Measurements from ENCODE around the gene CACNA1C.

The CACNA1C gene

DNA sequence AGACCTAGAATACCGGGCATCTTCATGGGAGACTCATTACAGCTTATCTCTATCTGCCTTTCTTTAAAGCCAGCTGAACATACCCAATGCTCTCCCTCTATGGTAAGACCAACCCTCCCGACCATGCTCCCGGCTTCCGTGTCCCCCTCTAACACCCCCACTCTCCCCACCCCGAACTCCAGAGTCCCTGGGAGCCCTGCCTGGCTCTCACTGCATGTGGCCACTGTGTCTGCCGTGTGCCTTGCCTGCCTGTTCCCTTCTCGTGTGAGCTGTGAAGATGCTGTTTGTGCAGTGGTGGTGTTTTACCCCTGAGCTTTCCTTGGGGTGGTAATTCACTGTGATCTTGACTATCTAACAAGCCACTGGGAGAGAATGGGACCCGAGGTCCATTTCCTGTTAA, 595.6 kb downstream of the CACNA1C start:
- no peak for DNase-seq (ENCODE audit: low spot score)

DNA sequence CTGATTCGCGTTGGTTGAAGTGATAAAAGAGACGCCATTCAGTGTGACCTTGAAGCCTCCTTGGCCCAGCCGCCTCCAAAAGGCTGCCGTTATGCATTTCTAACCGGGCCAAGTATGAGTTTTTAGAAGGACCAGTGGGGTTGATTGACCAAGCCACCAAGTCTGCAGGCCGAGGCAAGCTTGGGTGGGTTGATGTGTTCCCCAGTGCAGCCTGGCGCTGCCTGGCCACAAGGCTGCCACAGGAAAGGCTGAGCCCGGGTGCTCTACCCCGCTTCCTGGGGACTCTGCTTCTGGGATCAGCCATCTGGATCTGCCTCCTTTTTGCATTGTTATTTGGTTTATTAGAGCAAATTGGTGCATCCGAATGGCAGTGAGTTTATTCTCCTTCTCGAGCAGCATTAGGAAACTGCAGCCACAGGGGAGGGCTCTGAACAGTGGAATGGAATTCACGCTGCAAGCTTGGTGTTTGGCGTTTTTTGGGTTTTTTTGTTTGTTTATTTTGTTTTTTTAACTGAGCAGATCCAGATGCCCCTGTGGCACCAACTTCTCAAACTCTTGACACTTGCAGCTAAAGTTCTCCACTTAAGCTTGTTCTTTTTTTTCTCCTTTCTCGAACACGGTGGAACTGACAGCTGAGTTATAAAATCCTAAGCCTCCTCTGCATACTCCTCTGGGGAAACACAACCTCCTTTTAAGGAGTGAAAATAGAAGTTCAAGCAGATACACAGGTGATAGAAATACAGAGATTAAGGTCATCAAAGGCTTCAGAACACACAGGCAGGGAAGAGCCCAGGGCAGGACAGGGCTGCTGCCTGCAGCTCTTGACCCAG, 596.6 kb downstream of the CACNA1C start:
- no peak for DNase-seq (ENCODE audit: low spot score)

DNA sequence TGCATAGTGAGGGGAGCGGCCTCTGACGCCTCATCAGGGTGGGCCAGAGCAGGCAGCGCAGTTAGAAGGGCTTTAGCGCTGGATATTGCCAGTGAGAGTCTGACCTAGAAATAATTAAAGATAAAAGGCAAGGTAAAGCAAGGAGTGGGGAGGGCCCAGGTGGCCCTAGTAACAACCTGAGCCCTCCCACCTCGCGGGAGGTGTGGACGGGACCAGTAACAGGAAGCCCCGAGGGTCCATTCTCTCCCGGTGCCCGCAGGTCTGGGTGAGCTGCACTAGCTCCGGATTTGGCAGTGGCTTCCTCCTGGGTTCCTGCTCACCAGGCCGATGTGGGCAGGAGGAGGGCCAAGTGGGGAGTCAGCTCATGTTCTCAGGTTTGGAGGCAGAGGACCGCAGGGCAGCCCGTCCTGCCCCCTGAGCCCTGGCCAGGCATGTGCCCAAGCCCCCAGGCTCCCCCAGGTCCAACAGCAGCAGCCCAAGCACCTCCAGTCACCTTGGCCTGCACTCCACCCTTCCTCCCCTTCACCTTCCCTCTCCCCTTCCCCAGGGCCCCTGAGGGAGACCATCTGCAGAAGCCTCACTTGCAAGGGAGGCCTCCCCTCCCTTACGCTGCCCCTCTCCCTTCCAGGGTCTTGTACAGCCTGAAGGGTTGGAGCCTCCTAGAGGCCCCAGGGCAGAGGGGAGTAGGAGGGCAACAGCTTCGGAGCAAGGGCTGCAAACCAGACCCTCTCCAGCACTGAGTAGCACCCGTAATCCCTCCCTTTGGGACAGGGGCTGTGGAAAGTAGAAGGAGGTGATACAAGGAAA, 597.7 kb downstream of the CACNA1C start:
- no peak for DNase-seq (ENCODE audit: low spot score)

DNA sequence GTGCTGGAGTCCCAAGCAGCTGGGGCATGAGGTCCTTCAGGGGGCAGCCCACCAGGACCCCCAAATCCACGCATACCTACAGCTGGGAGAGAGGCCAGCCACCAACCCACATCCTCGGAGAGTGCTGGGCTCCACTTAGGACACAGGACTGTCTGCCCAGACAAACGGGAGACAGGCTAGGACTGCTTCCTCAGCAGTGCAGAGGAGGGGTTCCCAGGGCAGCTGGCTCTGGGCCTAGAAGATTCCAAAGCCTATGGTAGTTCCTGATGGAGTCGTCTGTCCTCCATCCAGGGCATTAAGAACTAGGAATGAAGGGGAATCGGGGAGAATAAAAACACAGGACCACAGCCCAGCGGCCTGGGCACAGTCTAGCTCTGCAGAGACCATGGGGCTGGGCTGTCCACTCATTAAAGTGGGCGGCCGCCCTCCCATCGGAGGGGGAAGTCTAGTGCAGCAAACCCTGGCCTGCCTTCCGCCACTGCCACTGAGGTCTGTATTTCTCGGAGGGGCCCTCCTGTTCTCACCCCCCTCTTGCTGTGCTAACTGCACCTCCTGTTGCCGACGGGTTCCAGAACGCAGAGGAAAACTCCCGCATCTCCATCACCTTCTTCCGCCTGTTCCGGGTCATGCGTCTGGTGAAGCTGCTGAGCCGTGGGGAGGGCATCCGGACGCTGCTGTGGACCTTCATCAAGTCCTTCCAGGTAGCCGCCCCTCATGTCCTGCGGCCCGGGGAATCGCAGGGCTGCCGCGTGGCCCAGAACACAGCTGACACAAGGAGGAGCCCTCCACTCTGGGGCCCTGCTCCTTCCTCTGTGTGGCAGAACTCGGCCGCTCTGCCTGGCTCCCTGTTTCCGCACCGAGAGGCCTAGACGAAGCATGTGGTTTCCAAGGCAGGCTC, 598.5 kb downstream of the CACNA1C start:
- DNase-seq (ENCODE audit: low spot score), result no peak

DNA sequence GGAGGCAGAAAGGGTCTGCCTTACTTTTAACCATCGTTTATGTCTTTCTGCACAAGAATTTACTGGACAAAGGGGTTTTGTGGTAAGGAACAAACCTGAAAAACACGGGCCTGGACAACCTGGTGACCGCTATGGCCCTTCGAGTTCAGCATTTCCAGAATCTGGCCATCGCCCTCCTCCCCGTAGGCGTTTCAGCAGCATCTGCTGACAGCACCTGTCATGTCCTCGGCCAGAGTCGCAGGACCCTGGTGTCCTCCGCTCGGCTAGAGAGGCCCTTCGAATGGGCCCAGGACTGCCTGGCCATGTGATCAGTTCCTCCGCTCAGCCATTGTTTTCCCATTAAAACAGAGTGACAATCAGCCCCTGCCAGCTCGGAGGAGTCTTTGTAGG, 599.2 kb downstream of the CACNA1C start:
- no peak for DNase-seq (ENCODE audit: low spot score)

DNA sequence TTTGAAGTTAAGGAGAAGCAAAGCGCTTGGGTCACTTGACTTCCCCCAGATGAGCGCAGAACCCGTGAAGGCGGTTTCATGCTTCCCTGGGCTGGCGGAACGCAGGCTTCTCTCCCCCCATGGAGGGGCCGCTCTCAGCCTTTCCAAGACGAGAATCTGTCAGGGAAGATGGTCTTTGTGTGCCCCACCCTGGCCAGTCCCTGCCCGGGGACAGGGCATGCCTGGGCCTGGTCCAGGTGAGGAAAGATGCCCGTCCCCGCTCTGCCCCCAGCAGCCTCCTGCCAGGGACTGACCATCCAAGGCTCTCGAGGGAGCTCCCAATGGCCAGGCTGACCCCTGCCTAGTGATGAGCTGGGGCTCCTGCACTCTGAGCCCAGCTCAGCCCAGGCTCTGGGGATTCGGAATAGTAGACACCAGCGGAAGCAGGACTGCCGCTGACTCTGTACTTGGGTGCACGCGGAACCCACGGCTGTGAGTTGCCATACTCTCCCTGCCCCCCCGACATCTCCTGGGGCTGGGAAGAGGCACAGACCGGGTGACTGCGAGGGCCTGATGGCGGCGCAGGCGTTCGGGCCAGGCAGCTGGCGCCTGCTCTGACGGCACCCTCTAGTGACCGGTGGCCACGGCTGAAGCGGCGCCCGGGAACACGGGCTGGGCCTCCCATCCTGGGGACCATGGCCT, 599.8 kb downstream of the CACNA1C start:
- no peak for DNase-seq (ENCODE audit: low spot score)

DNA sequence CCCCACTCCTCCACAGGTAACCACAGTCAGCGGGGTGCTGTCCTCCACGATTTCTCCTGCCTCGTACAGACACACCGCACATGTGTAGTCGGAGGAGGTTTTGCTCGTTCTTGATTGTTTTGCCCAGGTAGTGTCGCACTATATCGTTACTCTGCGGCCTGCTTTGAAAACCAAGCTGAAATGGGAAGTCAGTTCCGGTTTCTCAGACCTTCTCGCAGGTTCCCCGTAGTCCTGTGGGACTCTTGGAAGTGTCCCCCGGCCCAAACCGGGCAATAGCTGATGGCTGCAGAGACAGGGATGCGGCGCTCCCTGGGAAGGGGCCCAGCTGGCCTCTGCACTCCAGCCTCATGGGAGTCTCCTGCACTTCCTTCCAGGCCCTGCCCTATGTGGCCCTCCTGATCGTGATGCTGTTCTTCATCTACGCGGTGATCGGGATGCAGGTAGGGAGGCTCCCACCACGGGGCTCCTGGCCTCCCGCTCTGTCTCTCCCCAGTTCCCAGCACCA, 600.7 kb downstream of the CACNA1C start:
- DNase-seq (ENCODE audit: low spot score), result no peak

DNA sequence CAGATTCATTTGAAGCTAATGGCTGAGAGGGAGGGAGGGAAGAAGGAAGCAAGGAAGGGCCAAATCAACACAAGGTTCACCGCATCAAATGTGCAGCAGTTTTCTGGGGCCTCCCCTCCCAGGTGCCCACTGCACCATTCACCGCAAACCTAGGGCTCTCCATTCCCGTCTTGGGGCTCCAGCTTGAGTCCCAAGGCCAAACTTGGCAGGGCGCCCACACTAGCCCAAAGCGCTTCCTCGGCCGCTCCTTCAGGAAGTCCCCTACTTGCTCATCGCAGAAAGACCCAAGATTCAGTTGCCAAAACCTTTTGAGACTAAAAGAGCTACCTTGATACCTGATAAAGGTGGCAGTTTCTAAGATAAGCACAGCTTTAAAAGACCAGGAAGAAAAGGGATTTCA, 601.5 kb downstream of the CACNA1C start:
- no peak for DNase-seq (ENCODE audit: low spot score)

DNA sequence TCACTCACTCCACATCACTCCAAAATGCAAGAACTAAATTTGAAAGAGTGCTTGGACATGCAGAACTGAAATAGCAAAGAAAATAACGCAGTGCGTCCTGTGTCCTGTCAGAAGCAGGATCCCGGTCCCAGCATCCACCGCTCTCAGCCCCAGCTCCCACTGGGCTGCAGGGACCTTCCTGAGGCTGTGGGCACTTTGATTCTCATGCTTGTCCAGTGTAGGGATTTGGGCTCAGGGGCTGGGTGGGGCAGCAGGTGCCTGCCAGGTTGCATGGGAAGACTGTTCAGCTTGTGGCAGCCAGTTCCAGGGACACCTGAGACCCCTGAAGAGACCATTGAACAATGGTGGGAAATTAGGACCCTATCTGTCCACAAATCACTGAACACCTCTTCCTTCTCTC, 602.0 kb downstream of the CACNA1C start:
- no peak for DNase-seq (ENCODE audit: low spot score)

DNA sequence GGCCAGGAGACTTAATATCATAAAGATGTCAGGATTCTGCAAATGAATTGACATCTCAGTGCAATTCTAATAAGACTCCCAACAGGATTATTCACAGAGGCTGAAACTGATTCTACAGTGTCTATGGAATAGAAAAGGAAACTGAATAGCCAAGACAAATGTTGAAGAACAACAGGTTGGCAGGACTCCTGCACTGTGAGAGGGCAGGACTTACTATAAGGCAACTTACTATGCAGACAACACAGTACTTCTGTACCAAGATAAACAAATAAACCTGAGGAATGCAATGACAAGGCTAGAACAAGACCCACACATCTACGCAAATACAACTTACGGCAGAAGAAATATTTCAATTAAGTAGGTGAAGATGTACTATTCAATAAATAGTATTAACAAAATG, 609.7 kb downstream of the CACNA1C start:
- DNase-seq (ENCODE audit: low spot score), result no peak

DNA sequence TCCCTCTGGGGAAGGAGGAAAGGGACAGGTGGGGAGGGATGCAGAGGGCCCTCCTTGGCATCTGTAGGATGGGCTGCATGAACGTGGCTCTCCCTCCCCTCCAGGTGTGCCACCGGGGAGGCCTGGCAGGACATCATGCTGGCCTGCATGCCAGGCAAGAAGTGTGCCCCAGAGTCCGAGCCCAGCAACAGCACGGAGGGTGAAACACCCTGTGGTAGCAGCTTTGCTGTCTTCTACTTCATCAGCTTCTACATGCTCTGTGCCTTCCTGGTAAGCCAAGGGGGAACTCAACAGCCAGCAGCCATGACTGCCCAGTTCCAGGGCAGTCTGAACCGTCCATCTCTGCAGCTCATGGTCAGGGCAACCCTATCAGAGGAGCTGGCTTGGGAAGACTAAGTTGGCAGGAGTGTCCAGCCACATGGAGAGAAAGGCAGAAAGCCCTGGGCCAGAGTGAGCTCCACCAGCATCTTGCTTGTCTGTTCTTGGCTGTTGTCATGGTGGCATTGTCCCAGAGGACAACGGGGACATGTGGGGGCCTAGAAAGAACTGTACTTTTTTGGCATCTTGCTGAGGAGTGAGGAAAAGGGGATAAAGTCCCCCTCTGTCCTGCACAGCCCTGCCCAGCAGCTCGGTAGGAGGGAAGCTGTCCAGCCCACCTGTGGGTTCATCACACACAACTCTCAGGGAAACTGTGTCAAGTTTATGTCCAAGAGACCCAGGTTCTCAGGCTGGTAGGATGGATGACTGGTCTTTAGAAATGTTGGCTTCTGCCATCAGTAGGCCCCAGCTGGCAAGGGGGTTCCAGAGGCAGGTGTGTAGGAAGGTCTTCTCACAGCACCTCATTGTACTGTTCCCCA, 612.2 kb downstream of the CACNA1C start:
- DNase-seq (ENCODE audit: low spot score), result no peak

DNA sequence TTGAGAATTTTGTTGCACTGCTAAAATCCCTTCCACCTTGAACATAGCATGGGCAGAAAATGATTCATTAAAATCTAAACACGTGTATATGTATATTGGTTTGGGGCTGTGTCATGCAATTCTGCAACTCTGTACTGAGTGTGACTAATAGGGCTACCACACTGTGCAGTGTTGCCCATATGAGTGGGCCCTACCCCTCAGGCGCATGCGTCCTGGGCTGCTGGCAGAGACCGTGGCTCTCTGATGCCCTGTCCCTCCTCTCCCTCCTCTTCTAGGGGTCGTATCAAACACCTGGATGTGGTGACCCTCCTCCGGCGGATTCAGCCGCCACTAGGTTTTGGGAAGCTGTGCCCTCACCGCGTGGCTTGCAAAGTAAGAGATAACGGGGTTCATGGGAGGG, 613.6 kb downstream of the CACNA1C start:
- DNase-seq (ENCODE audit: low spot score), result no peak

DNA sequence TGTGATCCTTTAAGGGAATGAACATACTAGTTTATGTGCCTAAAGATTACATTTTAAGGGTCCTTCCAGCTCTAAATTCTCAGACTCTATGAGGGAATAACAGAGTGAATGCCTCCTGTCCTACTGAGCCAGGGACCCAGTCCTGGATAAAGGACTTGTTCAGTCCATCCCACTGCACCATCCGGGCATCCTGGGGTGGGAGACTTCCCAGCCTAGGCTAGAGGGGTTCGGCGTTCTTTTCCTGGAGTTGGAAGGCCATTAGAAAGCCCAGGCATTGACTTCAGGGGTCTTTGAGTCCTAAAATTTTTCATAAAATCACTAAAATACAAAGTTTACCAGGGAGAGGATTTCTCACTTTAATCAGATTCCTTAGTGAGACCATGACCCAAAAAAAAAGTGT, 614.1 kb downstream of the CACNA1C start:
- no peak for DNase-seq (ENCODE audit: low spot score)

DNA sequence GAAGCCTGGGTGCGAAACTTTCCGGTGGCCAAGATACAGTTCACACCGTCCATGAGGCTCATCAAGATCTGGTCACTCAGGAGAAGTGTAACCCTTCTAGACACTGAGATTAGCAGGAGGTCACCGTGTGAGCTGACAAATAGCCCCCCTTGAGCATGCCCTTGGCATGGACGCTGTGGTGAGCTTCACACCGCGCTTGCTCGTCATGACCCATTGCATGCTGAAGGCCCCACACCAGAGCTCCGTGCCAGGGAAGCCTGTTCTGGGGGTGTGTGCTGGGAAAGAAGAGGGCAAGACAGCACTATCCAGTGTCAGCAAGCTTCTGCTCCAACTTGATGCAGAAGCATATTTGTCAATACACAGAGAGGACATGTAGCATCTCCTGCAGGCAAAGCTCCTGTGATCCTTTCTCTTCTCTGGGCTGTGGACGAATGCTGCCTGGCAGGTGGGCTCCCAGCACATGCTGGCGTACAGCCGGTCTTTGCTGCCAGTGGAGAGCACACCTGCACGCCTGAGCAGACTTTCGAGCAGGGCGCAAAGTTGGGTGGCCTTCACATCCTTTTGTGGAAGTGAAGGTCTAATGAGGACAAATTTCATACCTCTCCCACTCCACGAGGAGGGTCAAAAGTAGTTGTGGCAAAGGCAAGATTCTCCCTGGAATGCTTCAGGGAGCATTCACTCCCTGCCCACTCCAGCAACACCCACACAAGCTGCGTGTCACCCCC, 615.1 kb downstream of the CACNA1C start:
- DNase-seq (ENCODE audit: low spot score), result no peak

DNA sequence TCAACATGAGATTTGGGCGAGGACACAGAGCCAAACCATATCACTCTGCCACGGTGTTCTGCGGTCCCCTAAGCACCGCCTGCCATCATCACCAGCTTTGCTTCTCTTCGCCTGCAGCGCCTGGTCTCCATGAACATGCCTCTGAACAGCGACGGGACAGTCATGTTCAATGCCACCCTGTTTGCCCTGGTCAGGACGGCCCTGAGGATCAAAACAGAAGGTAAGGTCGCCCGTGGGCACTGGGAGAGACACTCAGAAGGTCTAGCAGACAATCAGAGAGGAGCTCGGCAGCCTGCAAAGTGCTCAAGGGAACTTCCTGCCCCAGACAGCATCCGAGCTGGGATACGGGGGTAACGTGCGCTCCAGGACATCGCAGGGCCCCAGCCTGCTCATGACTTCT, 616.0 kb downstream of the CACNA1C start:
- DNase-seq (ENCODE audit: low spot score), result no peak

DNA sequence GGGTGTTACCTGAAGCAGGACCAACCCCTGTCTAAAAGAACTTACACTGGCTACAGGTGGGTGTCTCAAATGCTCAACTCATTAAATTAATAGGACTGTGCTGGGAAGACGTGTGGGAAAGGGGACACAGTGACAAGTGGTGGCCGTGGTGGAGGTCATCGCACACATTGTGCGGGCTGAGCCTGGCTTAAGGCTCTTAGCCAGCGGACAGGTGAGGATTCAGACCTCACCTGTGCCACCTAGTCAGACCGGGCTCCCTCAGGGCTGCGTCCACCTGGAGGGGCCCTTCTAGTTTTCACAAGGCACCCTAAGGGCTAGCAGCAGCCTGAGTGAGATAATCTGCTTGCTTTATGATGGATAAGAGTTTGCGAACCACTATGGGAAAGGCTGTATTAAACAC, 616.8 kb downstream of the CACNA1C start:
- no peak for DNase-seq (ENCODE audit: low spot score)

DNA sequence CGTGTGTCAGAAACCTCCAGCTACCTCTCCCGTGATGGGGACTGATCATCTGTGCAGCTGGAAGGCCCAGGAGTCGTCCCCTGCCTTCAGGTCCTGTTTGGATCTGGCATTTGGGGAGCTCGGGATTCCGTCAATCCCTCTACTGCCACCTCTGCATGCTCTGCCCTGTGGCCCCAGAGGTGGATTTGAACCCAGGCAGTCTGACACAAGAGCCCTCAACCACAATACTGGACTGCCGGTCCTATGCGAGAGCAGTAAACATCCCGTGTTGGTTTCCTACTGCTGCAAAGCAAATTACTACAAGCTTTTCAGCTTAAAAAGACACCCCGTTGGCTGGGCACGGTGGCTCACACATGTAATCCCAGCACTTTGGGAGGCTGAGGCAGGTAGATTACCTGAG, 620.1 kb downstream of the CACNA1C start:
- DNase-seq (ENCODE audit: low spot score), result no peak

DNA sequence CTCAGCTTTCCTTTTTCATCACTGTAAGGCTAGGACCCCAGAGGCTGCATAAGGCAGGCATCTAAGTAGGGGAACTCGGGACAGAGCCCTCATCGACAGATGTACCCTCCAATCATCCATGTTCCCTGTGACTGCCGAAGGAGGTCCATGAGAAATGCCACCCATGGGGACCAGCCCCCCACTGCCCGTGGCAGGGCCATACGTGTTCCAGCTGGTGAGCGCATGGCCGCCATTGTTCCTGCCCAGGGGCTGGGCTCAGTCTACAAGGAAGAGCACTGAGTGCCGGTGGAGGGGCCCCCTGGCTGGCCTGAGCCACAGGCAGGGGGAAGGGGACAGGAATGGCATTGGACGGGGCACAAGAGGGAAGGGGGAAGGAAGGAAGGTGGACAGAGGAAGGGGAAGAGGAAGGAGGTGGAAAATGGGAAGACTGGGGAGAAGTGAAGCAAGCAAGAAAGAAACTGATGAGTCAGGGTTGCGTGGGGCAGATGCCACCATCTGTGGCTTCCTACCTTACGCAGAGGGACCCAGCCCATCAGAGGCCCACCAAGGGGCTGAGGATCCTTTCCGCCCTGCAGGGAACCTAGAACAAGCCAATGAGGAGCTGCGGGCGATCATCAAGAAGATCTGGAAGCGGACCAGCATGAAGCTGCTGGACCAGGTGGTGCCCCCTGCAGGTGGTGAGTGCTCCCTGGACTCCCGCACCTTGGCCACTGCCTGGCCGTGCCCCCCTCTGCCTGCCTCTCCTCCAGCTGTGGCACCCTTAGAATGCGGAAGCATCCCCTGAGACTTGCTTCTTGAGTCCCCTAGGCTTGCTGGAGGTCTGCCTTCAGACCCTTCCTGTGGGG, 621.4 kb downstream of the CACNA1C start:
- DNase-seq (ENCODE audit: low spot score), result no peak

DNA sequence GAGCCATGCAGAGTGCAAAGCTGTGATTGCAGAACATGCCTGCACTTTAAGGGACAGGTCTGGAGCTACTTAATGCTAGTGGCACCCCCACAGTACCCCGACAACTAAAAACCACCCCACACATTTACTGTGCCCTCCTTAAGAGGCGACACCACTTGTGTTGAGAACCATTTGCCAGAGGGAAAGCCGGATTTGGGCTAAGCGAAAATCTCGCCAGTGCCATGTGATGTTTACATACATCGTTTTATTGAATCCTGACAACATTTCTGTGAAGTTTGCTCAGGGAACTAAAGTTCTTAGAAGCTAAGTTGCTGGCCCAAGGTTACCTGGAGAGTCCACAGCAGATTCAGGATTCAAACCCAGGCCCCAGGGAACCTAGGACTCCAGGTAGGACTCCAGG, 623.0 kb downstream of the CACNA1C start:
- no peak for DNase-seq (ENCODE audit: low spot score)
